ENCODE results near the gene FGD6.
"Not testable (repeated sequence)": the region's sequence is repeated elsewhere in the genome, so short reads cannot be mapped to it uniquely, and the experiment has no call there.

The FGD6 gene

DNA sequence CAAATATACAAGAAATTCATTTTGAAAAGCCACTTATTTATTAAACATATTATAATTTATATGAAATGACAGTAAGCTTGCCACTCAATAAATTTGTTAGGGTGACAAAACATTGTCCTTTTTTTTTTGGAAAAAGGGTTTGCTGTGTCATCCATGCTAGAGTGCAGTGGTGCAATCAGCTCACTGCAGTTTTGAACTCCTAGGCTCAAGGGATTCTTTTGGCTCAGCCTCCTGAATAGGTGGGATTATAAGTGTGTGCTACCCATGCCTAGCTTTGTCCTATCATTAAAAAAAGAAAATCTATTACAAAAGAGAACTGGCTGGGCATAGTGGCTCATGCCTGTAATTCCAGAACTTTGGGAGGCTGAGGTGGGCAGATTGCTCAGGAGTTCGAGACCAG is 66.8 kb downstream of the FGD6 start:
- no peaks in the 10 kb centered on the region for H3K36me3 ChIP-seq (ENCODE audit: insufficient read depth, low read length)
- H3K27me3 ChIP-seq (ENCODE audit: insufficient read depth, low read length), result no peaks in the 10 kb centered on the region
- no peak overlapping the region for H3K4me3 ChIP-seq (ENCODE audit: low read depth, low read length)
- H2AFZ ChIP-seq (ENCODE audit: low read length, unreplicated experiment), result no peak overlapping the region
- no peaks in the 10 kb centered on the region for H3K79me2 ChIP-seq (ENCODE audit: control insufficient read depth, insufficient read depth, low read length, unreplicated experiment)
- no peaks in the 10 kb centered on the region for H3K4me1 ChIP-seq (ENCODE audit: control insufficient read depth, insufficient read depth, low read length, unreplicated experiment)
- H3K27ac ChIP-seq (ENCODE audit: low read depth, low read length), result no peak overlapping the region

DNA sequence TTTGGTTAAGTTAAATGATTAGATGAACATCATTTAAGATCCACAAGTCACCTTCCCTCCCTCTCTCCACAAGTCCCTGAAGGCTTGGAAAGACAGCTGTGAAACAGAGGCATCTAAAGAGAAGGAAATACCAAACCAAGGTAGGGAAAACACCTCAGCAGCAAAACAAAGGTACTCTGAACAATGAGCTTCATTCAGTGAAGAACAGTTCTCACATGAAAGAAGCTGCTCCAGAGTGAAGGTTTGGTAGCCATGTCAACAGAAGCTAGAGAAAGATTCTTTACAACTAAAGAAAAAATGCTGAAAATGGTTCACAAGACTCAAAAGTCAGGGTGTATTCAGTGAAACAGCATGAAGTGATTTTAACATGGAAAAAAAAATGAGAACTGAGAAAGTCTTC is 69.4 kb downstream of the FGD6 start:
- Histone ChIP-seq H3K79me2 (ENCODE audit: control insufficient read depth, insufficient read depth, low read length, unreplicated experiment) (no peaks in the 10 kb centered on the region), H3K27ac (ENCODE audit: low read depth, low read length) (no peak overlapping the region), H3K4me3 (ENCODE audit: low read depth, low read length) (no peak overlapping the region), H3K27me3 (ENCODE audit: insufficient read depth, low read length) (no peaks in the 10 kb centered on the region), H2AFZ (ENCODE audit: low read length, unreplicated experiment) (no peak overlapping the region), H3K36me3 (ENCODE audit: insufficient read depth, low read length) (no peaks in the 10 kb centered on the region), H3K4me1 (ENCODE audit: control insufficient read depth, insufficient read depth, low read length, unreplicated experiment) (no peaks in the 10 kb centered on the region)

DNA sequence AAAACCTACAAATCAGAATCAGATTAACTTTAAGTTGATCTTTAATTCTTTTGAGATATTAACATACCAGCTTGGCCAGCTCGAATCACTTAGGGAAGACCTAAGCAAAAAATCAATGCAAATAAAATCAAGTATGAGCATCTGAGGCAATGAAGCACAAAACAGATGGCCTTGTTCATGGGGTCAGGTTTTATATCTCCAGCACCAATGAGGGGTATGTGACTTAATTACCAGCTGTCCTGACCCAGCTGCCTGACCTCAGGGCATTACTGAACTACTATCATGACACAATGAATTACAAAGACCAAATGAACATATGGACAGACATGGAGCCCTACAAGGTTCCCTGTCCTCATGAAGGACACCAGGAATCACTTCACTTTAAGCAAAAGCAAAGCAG is 70.5 kb downstream of the FGD6 start:
- Histone ChIP-seq H3K27ac (ENCODE audit: low read depth, low read length) (no peak overlapping the region), H3K4me1 (ENCODE audit: control insufficient read depth, insufficient read depth, low read length, unreplicated experiment) (no peaks in the 10 kb centered on the region), H3K36me3 (ENCODE audit: insufficient read depth, low read length) (no peaks in the 10 kb centered on the region)

DNA sequence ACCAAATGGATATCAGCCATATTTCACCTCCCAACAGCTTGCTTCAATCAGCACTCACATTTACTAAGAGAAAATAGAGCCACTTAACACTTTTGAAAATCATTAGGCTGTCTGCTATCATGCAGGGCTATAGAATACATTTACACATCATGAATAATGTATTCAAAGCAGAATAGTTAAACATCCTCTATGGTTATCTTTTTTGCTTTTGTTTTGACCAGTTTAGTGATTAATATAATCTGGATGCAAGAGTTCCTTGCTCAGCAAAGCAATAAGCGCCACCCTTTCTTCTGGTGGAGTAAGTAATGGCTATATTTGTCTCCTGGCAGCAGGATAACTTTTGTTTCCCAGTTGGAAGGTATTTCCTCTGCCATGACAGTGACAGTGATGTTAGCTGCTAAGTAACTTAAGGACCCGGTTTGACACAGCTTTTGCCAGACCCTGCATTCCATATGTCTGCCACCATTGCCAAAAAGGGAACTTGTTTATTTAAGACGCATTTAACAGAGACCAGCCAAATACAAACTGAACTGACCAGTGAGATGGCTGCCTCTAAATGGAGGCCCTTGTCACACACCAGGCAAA is 73.6 kb downstream of the FGD6 start:
- Histone ChIP-seq H3K4me3 (ENCODE audit: low read depth, low read length) (no peak overlapping the region), H2AFZ (ENCODE audit: low read length, unreplicated experiment) (no peak overlapping the region), H3K27ac (ENCODE audit: low read depth, low read length) (no peak overlapping the region), H3K27me3 (ENCODE audit: insufficient read depth, low read length) (no peaks in the 10 kb centered on the region), H3K36me3 (ENCODE audit: insufficient read depth, low read length) (no peaks in the 10 kb centered on the region), H3K4me1 (ENCODE audit: control insufficient read depth, insufficient read depth, low read length, unreplicated experiment) (no peaks in the 10 kb centered on the region), H3K79me2 (ENCODE audit: control insufficient read depth, insufficient read depth, low read length, unreplicated experiment) (no peaks in the 10 kb centered on the region)

More for the DNA sequence above, 70.5 kb downstream of the FGD6 start:
- Histone ChIP-seq H3K4me3 (ENCODE audit: low read depth, low read length) (no peak overlapping the region), H3K79me2 (ENCODE audit: control insufficient read depth, insufficient read depth, low read length, unreplicated experiment) (no peaks in the 10 kb centered on the region), H2AFZ (ENCODE audit: low read length, unreplicated experiment) (no peak overlapping the region), H3K27me3 (ENCODE audit: insufficient read depth, low read length) (no peaks in the 10 kb centered on the region)

DNA sequence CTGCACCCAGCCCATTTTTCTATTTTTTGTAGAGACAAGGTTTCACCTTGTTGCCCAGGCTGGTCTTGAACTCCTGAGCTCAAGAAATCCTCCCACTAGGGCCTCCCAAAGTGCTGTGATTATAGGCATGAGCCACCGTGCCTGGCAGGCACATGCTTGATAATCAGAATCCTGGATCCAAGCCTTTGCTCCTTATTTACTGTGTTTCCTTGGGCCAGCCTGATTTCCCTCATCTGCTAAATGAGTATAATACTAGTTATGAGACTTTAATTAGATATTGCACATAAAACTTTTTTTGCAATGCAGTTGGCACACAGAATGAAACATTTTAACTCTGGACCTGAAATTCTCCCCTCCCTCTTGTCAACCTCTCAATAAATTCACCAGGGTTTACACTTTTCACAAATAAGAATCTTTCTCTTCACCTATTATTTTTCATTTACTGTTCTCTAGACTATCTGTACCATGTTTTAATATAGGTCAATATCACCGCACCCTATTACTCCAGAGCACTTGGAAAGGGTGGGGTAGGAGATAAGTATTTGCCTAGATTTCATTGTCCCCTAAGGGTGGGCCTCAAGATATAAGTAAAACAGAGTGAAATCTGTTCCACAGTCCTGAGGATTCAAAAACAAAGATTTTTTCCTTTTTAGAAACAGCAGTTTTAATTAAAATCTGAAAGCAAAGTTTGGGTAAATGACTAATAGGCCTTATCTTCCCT is 74.7 kb downstream of the FGD6 start:
- Histone ChIP-seq H3K4me1 (ENCODE audit: control insufficient read depth, insufficient read depth, low read length, unreplicated experiment) (no peaks in the 10 kb centered on the region), H3K36me3 (ENCODE audit: insufficient read depth, low read length) (no peaks in the 10 kb centered on the region), H3K4me3 (ENCODE audit: low read depth, low read length) (no peak overlapping the region), H2AFZ (ENCODE audit: low read length, unreplicated experiment) (no peak overlapping the region), H3K79me2 (ENCODE audit: control insufficient read depth, insufficient read depth, low read length, unreplicated experiment) (no peaks in the 10 kb centered on the region), H3K27ac (ENCODE audit: low read depth, low read length) (no peak overlapping the region), H3K27me3 (ENCODE audit: insufficient read depth, low read length) (no peaks in the 10 kb centered on the region)

DNA sequence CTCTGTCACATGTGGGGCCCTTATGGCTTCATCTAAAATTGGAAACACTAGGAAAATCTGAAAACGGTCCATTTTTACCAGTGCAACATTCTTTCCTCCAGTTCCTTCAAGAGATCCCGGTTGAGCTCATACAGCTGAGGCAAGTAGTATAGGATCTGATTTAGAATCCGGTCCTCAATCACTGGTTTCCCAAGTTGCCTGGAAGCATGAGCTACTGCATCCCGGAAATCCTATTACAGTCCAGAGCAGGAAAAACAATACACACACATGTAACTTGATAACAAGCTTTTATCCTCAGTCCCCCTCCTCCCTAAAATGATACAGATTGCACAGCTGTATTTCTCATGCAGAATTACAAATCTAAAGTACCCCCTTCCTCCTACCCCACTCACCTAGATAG is 76.0 kb downstream of the FGD6 start:
- Histone ChIP-seq H3K79me2 (ENCODE audit: control insufficient read depth, insufficient read depth, low read length, unreplicated experiment) (no peaks in the 10 kb centered on the region), H3K27me3 (ENCODE audit: insufficient read depth, low read length) (no peaks in the 10 kb centered on the region), H3K4me1 (ENCODE audit: control insufficient read depth, insufficient read depth, low read length, unreplicated experiment) (no peaks in the 10 kb centered on the region), H3K27ac (ENCODE audit: low read depth, low read length) (no peak overlapping the region), H2AFZ (ENCODE audit: low read length, unreplicated experiment) (no peak overlapping the region), H3K4me3 (ENCODE audit: low read depth, low read length) (no peak overlapping the region), H3K36me3 (ENCODE audit: insufficient read depth, low read length) (no peaks in the 10 kb centered on the region)

DNA sequence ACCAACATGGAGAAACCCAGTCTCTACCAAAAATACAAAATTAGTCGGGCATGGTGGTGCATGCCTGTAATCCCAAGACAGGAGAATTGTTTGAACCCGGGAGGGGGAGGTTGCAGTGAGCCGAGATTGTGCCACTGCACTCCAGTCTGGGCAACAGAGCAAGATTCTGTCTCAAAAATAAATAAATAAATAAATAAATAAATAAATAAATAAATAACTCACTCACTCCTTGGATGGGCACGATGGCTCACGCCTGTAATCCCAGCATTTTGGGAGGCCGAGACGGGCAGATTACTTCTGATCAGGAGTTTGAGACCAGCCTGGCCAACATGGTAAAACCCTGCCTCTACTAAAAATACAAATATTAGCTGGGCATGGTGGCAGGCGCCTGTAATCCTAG is 79.2 kb downstream of the FGD6 start:
- H3K4me3 ChIP-seq (ENCODE audit: low read depth, low read length); H3K27ac ChIP-seq (ENCODE audit: low read depth, low read length); H2AFZ ChIP-seq (ENCODE audit: low read length, unreplicated experiment); H3K79me2 ChIP-seq (ENCODE audit: control insufficient read depth, insufficient read depth, low read length, unreplicated experiment); H3K27me3 ChIP-seq (ENCODE audit: insufficient read depth, low read length); H3K36me3 ChIP-seq (ENCODE audit: insufficient read depth, low read length); H3K4me1 ChIP-seq (ENCODE audit: control insufficient read depth, insufficient read depth, low read length, unreplicated experiment): not testable (repeated sequence)

DNA sequence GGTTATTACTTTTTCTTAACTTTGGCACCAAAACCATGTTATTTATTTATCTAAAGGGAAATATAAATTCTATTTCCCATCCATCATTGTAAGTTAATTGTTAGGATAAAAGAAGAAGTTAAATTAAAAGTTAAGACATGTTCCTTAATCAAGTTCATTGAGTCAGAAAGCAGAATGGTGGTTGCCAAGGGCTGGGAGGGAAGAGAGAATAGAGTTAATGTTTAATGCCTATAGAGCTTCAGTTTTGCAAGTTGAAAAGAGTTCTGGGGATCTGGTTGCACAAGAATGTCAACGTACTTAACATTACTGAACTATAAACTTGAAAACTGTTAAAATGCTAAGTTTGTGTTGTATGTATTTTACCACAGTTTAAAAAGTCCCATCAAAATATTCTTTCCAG is 80.7 kb downstream of the FGD6 start:
- no peaks in the 10 kb centered on the region for H3K79me2 ChIP-seq (ENCODE audit: control insufficient read depth, insufficient read depth, low read length, unreplicated experiment)
- no peak overlapping the region for H3K4me3 ChIP-seq (ENCODE audit: low read depth, low read length)
- no peaks in the 10 kb centered on the region for H3K4me1 ChIP-seq (ENCODE audit: control insufficient read depth, insufficient read depth, low read length, unreplicated experiment)
- peaks cover 5% of the 10 kb centered on the region; the same call in 1 of the 2 replicates for H3K36me3 ChIP-seq (ENCODE audit: insufficient read depth, low read length)
- no peaks in the 10 kb centered on the region for H3K27me3 ChIP-seq (ENCODE audit: insufficient read depth, low read length)
- no peak overlapping the region for H3K27ac ChIP-seq (ENCODE audit: low read depth, low read length)
- no peak overlapping the region for H2AFZ ChIP-seq (ENCODE audit: low read length, unreplicated experiment)

DNA sequence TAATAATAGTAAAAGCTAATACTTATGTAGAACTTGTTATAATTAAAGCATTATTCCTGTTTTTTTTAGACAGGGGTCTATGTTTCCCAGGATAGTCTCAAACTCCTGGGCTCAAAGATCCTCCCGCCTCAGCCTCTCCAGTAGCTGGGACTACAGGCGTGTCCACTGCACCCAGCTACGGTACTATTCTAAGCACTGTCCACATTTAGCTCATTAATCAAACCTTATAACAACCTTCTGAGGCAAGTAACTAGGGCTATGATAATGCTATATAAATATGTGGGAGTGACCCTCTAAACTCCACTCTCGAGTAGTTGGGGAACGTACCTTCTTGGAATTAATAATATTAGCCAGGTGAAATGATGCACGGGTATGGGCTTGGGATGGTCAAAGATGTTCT is 83.2 kb downstream of the FGD6 start:
- H3K27me3 ChIP-seq (ENCODE audit: insufficient read depth, low read length), result no peaks in the 10 kb centered on the region
- no peaks in the 10 kb centered on the region for H3K4me1 ChIP-seq (ENCODE audit: control insufficient read depth, insufficient read depth, low read length, unreplicated experiment)
- H3K36me3 ChIP-seq (ENCODE audit: insufficient read depth, low read length), result peaks cover 5% of the 10 kb centered on the region; the same call in 1 of the 2 replicates
- no peak overlapping the region for H2AFZ ChIP-seq (ENCODE audit: low read length, unreplicated experiment)
- H3K4me3 ChIP-seq (ENCODE audit: low read depth, low read length), result no peak overlapping the region
- no peaks in the 10 kb centered on the region for H3K79me2 ChIP-seq (ENCODE audit: control insufficient read depth, insufficient read depth, low read length, unreplicated experiment)
- no peak overlapping the region for H3K27ac ChIP-seq (ENCODE audit: low read depth, low read length)

DNA sequence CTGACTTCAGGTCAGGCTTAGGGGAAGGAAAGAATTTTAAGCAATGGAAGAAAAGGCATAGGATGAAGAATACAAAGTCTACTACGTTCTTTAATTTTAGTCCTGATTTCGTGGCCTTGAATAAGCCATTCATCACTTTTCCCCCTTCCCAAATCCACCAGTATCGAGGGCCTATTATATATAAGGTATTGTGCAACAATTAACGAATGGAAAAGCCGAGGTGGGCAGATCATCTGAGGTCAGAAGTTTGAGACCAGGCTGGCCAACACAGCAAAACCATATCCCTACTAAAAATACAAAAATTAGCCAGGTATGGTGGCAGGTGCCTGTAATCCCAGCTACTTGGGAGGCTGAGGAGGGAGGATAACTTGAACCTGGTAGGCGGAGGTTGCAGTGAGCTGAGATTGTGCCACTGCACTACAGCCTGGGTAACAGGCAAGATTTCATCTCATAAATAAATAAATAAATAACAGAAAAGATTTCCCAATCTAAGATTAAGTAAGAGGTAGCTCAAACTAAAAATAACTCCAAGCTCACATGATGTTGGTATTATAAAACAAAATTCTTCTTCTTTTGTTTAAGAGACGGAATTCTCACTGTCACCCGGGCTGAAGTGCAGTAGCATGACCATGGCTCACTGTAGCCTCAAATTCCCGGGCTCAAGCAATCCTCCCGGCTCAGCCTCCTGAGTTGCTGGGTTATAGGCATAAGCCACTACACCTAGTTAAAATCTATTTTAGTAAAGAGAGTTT is 85.5 kb downstream of the FGD6 start:
- no peaks in the 10 kb centered on the region for H3K79me2 ChIP-seq (ENCODE audit: control insufficient read depth, insufficient read depth, low read length, unreplicated experiment)
- H3K27me3 ChIP-seq (ENCODE audit: insufficient read depth, low read length), result no peaks in the 10 kb centered on the region
- H2AFZ ChIP-seq (ENCODE audit: low read length, unreplicated experiment), result no peak overlapping the region
- no peak overlapping the region for H3K4me3 ChIP-seq (ENCODE audit: low read depth, low read length)
- H3K36me3 ChIP-seq (ENCODE audit: insufficient read depth, low read length), result peaks cover 5% of the 10 kb centered on the region; the same call in 1 of the 2 replicates
- H3K27ac ChIP-seq (ENCODE audit: low read depth, low read length), result no peak overlapping the region
- H3K4me1 ChIP-seq (ENCODE audit: control insufficient read depth, insufficient read depth, low read length, unreplicated experiment), result no peaks in the 10 kb centered on the region

DNA sequence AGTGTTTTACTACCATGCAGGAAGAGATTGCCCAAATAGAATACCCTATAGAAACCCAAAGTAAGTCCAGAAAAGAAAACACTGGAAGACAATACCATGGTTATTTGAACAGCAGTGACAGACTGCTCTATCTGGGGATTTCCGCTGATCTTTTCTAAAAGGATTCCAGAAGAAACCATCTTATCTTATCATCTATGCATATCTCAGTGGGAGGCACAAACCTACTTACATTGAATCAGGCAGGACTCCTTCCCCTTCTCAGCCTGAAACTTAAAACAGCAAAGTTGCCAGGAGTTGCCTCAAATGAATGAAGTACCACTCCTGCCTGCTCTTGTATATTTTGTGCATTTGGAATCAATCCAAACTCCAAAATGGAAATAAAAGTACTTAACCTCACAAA is 87.2 kb downstream of the FGD6 start:
- H3K27ac ChIP-seq (ENCODE audit: low read depth, low read length), result no peak overlapping the region
- H2AFZ ChIP-seq (ENCODE audit: low read length, unreplicated experiment), result no peak overlapping the region
- H3K36me3 ChIP-seq (ENCODE audit: insufficient read depth, low read length), result peaks cover 5% of the 10 kb centered on the region; the same call in 1 of the 2 replicates
- H3K79me2 ChIP-seq (ENCODE audit: control insufficient read depth, insufficient read depth, low read length, unreplicated experiment), result no peaks in the 10 kb centered on the region
- no peak overlapping the region for H3K4me3 ChIP-seq (ENCODE audit: low read depth, low read length)
- no peaks in the 10 kb centered on the region for H3K27me3 ChIP-seq (ENCODE audit: insufficient read depth, low read length)
- H3K4me1 ChIP-seq (ENCODE audit: control insufficient read depth, insufficient read depth, low read length, unreplicated experiment), result no peaks in the 10 kb centered on the region

All from ACC112 (cell line).